NCI-H146 (cell line): ENCODE measurements around the gene TAF1.
"Not testable (repeated sequence)": the region's sequence is repeated elsewhere in the genome, so short reads cannot be mapped to it uniquely, and the experiment has no call there.

Source experiments
- DNase-seq: peaks from one replicate; lab custom pipeline; 2025; lab: John Stamatoyannopoulos, UW

TAF1 gene

GRCh38 chrX:71502080-71502479, 135.9 kb downstream of the TAF1 start:
- not testable (repeated sequence) for DNase-seq

GRCh38 chrX:71504346-71504745, 138.2 kb downstream of the TAF1 start:
- DNase-seq = no peak

GRCh38 chrX:71509289-71509688, 143.1 kb downstream of the TAF1 start:
- no peak for DNase-seq

- DNase-seq = no peak
These were observed 144.0 kb downstream of the TAF1 start for GRCh38 chrX:71510161-71510560.

GRCh38 chrX:71513731-71514130, 147.6 kb downstream of the TAF1 start:
- DNase-seq = not testable (repeated sequence)

GRCh38 chrX:71514367-71515037, 148.3 kb downstream of the TAF1 start:
- no peak for DNase-seq

- no peak for DNase-seq
These were observed 148.9 kb downstream of the TAF1 start for GRCh38 chrX:71515038-71515396.
